ACC112 (cell line): Measurements from ENCODE around the gene TUNAR.

Experiments
- H2AFZ ChIP-seq: fragments of 200-600 bp; sonication (generic); one replicate; pipeline ENCODE4 v1.6.0; 2017; ENCODE audit warnings: antibody characterized with exemption, low read length; ENCODE audit not compliant: unreplicated experiment
- H3K27ac ChIP-seq: fragments of 200-600 bp; sonication (generic); 2 replicates; pipeline ENCODE4 v1.5.1; 2014; ENCODE audit warnings: low read depth, mild to moderate bottlenecking, antibody characterized with exemption, low read length, moderate library complexity
- H3K27me3 ChIP-seq: fragments of 200-600 bp; sonication (generic); 2 replicates; pipeline ENCODE4 v1.6.1; 2014; ENCODE audit warnings: mild to moderate bottlenecking, antibody characterized with exemption, low read length, moderate library complexity, mixed read lengths; ENCODE audit not compliant: insufficient read depth
- H3K36me3 ChIP-seq: fragments of 200-600 bp; sonication (generic); 2 replicates; pipeline ENCODE4 v1.6.1; 2016; ENCODE audit warnings: mild to moderate bottlenecking, antibody characterized with exemption, low read length, moderate library complexity, mixed read lengths; ENCODE audit not compliant: insufficient read depth
- H3K4me1 ChIP-seq: fragments of 200-600 bp; sonication (generic); one replicate; pipeline ENCODE4 v1.6.1; 2016; ENCODE audit warnings: low read length, mixed read lengths; ENCODE audit not compliant: insufficient read depth, unreplicated experiment, control insufficient read depth
- H3K4me3 ChIP-seq: fragments of 200-600 bp; sonication (generic); 2 replicates; pipeline ENCODE4 v1.5.1; 2014; ENCODE audit warnings: mild to moderate bottlenecking, low read depth, low read length
- H3K79me2 ChIP-seq: fragments of 200-600 bp; sonication (generic); one replicate; pipeline ENCODE4 v1.6.0; 2016; ENCODE audit warnings: low read length; ENCODE audit not compliant: control insufficient read depth, unreplicated experiment, insufficient read depth

TUNAR gene

GRCh38 chr14:95871531-95871930 lies 5.1 kb upstream of the TUNAR start:
- Histone ChIP-seq H3K4me3 (no peak overlapping the region), H3K27ac (no peak overlapping the region), H3K27me3 (peaks cover 35% of the 10 kb centered on the region), H2AFZ (no peak overlapping the region), H3K79me2 (no peaks in the 10 kb centered on the region), H3K36me3 (no peaks in the 10 kb centered on the region), H3K4me1 (no peaks in the 10 kb centered on the region)

- no peaks in the 10 kb centered on the region for H3K36me3 ChIP-seq
- no peaks in the 10 kb centered on the region for H3K4me1 ChIP-seq
- no peak overlapping the region for H3K27ac ChIP-seq
- H3K4me3 ChIP-seq: no peak overlapping the region
- H2AFZ ChIP-seq: no peak overlapping the region
- H3K79me2 ChIP-seq: no peaks in the 10 kb centered on the region
- peaks cover 47% of the 10 kb centered on the region for H3K27me3 ChIP-seq
Observed at GRCh38 chr14:95872777-95873176, 3.9 kb upstream of the TUNAR start.

GRCh38 chr14:95875831-95876760 lies 536 bp upstream of the TUNAR start:
- Histone ChIP-seq H3K36me3 (no peaks in the 10 kb centered on the region), H2AFZ (no peak overlapping the region), H3K79me2 (no peaks in the 10 kb centered on the region), H3K27me3 (peaks cover 76% of the 10 kb centered on the region), H3K4me3 (no peak overlapping the region), H3K27ac (no peak overlapping the region), H3K4me1 (no peaks in the 10 kb centered on the region)

- Histone ChIP-seq H3K27ac (no peak overlapping the region), H3K4me1 (no peaks in the 10 kb centered on the region), H3K79me2 (no peaks in the 10 kb centered on the region), H3K27me3 (peaks cover 87% of the 10 kb centered on the region), H2AFZ (no peak overlapping the region), H3K4me3 (no peak overlapping the region), H3K36me3 (no peaks in the 10 kb centered on the region)
Observed at GRCh38 chr14:95877633-95878032, 1.0 kb downstream of the TUNAR start.

- no peaks in the 10 kb centered on the region for H3K36me3 ChIP-seq
- no peak overlapping the region for H2AFZ ChIP-seq
- H3K79me2 ChIP-seq: no peaks in the 10 kb centered on the region
- no peak overlapping the region for H3K27ac ChIP-seq
- H3K4me3 ChIP-seq: no peak overlapping the region
- peaks cover 27% of the 10 kb centered on the region; the same call in 1 of the 2 replicates for H3K27me3 ChIP-seq
- H3K4me1 ChIP-seq: no peaks in the 10 kb centered on the region
Observed at GRCh38 chr14:95884377-95884776, 7.7 kb downstream of the TUNAR start.

- Histone ChIP-seq H3K4me1 (no peaks in the 10 kb centered on the region), H3K79me2 (no peaks in the 10 kb centered on the region), H3K27me3 (peaks cover 19% of the 10 kb centered on the region; the same call in 1 of the 2 replicates), H3K36me3 (no peaks in the 10 kb centered on the region), H3K27ac (no peak overlapping the region), H3K4me3 (no peak overlapping the region), H2AFZ (no peak overlapping the region)
Observed at GRCh38 chr14:95885278-95885677, 8.6 kb downstream of the TUNAR start.

GRCh38 chr14:95885866-95886265 lies 9.2 kb downstream of the TUNAR start:
- Histone ChIP-seq H3K36me3 (no peaks in the 10 kb centered on the region), H2AFZ (no peak overlapping the region), H3K27me3 (peaks cover 13% of the 10 kb centered on the region; the same call in 1 of the 2 replicates), H3K79me2 (no peaks in the 10 kb centered on the region), H3K4me3 (no peak overlapping the region), H3K27ac (no peak overlapping the region), H3K4me1 (no peaks in the 10 kb centered on the region)

GRCh38 chr14:95886366-95887056 lies 9.9 kb downstream of the TUNAR start:
- no peak overlapping the region for H3K4me3 ChIP-seq
- H3K79me2 ChIP-seq: no peaks in the 10 kb centered on the region
- no peaks in the 10 kb centered on the region for H3K4me1 ChIP-seq
- no peak overlapping the region for H3K27ac ChIP-seq
- H2AFZ ChIP-seq: no peak overlapping the region
- no peaks in the 10 kb centered on the region for H3K36me3 ChIP-seq
- H3K27me3 ChIP-seq: peaks cover 7% of the 10 kb centered on the region; the same call in 1 of the 2 replicates

- Histone ChIP-seq H3K4me3 (no peak overlapping the region), H3K79me2 (no peaks in the 10 kb centered on the region), H3K27ac (no peak overlapping the region), H3K36me3 (no peaks in the 10 kb centered on the region), H2AFZ (no peak overlapping the region), H3K4me1 (no peaks in the 10 kb centered on the region), H3K27me3 (no peaks in the 10 kb centered on the region)
Observed at GRCh38 chr14:95887351-95887750, 10.7 kb downstream of the TUNAR start.

- Histone ChIP-seq H3K27ac (no peak overlapping the region), H3K79me2 (no peaks in the 10 kb centered on the region), H3K27me3 (no peaks in the 10 kb centered on the region), H3K4me3 (no peak overlapping the region), H3K36me3 (no peaks in the 10 kb centered on the region), H2AFZ (no peak overlapping the region), H3K4me1 (no peaks in the 10 kb centered on the region)
Observed at GRCh38 chr14:95889236-95889979, 12.8 kb downstream of the TUNAR start.
